GM12892 (cell line): ENCODE measurements around the gene GRAMD4.

Experiments
- POLR2AphosphoS5 ChIP-seq: IDR thresholded peaks from 2 replicates; pipeline ENCODE4 v1.6.1; 2011; ENCODE audit warnings: low read depth, low read length, control low read depth
- TAF1 ChIP-seq: IDR thresholded peaks from 2 replicates; pipeline ENCODE4 v1.6.1; 2011; ENCODE audit warnings: low read depth, mild to moderate bottlenecking, control low read depth, low read length, borderline replicate concordance

- TF ChIP-seq POLR2AphosphoS5 = no peak
- TF ChIP-seq TAF1 = no peak
Measured at GRCh38 chr22:46714550-46714949, 94.4 kb downstream of the GRAMD4 start.
